ENCODE results near the gene MRPS6. TPM values are rescaled to one million over a fixed set of nuclear protein-coding genes. Genes with fewer than 3 reads are reported as not detected.
A peak's percentile ranks its signal among the peaks of the same experiment; 100 is the strongest.

MRPS6 gene
- total RNA-seq, 1 donor from 2014 or later: 61.9 TPM

DNA sequence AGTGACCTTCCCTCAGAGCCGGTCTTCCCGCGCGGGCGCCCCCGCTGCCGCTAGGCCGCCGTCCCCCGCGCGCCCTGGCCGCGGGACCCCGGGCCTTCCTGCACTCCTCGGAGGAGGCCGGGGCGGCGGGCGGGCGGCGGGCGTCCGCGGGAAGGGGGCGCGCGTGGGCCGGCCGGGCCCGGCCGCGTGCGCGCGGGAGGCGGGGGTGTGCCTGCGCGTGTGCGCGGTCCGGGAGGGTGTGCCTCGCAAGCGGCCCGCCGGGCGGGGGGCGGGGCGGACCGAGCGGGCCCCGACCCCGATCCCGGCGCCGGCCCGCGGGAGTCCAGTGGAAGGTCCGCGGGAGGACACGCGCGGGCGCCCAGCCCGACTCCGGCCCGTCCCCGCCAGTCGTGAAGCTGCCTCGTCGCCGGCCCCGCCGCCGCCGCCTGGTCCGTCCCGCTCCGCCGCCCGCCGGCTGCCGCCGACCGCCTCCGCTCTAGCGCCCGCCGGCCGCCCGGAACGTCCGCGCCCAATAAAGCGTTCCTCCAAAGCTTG is 438 bp downstream of the MRPS6 start:
- peak overlapping the region; percentile 86 for H3K4me3 ChIP-seq
- DNase-seq: peak; percentile 42
- H3K9me3 ChIP-seq (replicated peaks): no peaks in the 10 kb centered on the region
- TF ChIP-seq, protein P1, sequence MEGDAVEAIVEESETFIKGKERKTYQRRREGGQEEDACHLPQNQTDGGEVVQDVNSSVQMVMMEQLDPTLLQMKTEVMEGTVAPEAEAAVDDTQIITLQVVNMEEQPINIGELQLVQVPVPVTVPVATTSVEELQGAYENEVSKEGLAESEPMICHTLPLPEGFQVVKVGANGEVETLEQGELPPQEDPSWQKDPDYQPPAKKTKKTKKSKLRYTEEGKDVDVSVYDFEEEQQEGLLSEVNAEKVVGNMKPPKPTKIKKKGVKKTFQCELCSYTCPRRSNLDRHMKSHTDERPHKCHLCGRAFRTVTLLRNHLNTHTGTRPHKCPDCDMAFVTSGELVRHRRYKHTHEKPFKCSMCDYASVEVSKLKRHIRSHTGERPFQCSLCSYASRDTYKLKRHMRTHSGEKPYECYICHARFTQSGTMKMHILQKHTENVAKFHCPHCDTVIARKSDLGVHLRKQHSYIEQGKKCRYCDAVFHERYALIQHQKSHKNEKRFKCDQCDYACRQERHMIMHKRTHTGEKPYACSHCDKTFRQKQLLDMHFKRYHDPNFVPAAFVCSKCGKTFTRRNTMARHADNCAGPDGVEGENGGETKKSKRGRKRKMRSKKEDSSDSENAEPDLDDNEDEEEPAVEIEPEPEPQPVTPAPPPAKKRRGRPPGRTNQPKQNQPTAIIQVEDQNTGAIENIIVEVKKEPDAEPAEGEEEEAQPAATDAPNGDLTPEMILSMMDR (IDR thresholded peaks at IDR 0.05; ENCODE audit: borderline replicate concordance): no peak
- H3K27me3 ChIP-seq (ENCODE audit: low read depth): no peaks in the 10 kb centered on the region
- intact Hi-C loops (cut with micrococcal nuclease): no loop called here
- peak overlapping the region; percentile 93 for H3K27ac ChIP-seq (replicated peaks)
- peaks cover 53% of the 10 kb centered on the region for H3K4me1 ChIP-seq
- H3K36me3 ChIP-seq: no peaks in the 10 kb centered on the region

DNA sequence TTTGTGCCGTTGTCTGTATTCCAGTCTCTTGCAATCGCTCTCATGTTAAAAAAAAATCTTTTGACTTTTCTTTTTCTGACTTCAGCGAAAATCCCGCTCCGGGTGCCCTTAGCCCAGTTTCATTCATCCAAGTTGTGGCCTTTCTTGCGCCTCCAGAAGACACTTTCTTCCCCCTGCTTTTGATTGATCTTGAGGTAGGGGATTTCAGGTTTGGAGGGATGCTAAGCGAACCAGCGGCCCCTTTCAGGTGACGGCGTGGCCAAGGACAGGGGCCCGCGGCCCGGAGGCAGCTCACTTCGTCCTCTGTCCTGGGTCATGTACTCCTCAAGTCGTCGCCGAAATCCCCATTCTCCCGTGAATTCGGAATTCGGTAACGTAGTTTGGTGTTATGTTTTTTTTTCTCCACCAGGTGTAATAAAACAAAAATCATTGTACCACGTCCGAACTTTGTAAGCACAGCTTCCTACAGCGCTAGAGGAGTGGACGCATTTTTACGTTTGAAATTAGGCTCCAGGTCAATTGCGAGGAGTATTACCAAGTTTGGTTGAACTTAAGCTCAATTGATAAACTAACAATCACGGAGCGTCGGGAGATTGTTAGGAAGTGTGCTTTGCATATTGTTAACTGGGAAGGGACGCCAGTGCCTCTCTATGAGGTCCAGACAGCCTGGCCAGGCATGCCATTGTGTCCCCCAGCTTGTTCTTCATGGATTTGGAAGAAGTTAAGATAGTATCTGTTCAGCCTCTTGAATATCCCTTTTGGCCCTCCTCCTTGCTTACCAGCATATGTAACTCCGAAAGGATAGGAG is 1.1 kb downstream of the MRPS6 start:
- intact Hi-C loops (cut with micrococcal nuclease): no loop called here
- no peaks in the 10 kb centered on the region for H3K36me3 ChIP-seq
- TF ChIP-seq, protein P1 (IDR thresholded peaks at IDR 0.05; ENCODE audit: borderline replicate concordance): no peak
- H3K9me3 ChIP-seq (replicated peaks): no peaks in the 10 kb centered on the region
- H3K4me3 ChIP-seq: peak overlapping the region; percentile 86
- no peak for DNase-seq
- H3K27me3 ChIP-seq (ENCODE audit: low read depth): no peaks in the 10 kb centered on the region
- H3K27ac ChIP-seq (replicated peaks): peak overlapping the region; percentile 93
- peaks cover 60% of the 10 kb centered on the region for H3K4me1 ChIP-seq

DNA sequence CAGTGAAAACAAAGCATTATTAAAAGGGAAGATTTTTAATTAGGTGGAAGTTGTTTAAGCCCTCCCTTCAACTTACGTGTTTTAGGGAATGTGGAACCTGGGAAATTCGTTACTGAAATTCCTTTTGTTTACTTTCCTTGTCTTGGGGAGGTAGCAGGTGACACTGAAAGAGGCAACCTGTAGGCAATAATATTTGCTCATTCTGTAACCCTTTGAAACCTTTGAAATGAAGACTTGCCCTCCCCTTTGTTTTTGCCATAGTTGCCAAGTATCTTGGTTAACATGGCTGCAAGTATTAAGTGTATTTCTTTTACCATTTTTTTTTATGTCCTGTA is 1.7 kb downstream of the MRPS6 start:
- intact Hi-C loops (cut with micrococcal nuclease): no loop called here
- Histone ChIP-seq H3K9me3 (replicated peaks) (no peaks in the 10 kb centered on the region), H3K36me3 (no peaks in the 10 kb centered on the region), H3K4me3 (peak overlapping the region; percentile 86), H3K27me3 (ENCODE audit: low read depth) (no peaks in the 10 kb centered on the region), H3K4me1 (peaks cover 66% of the 10 kb centered on the region), H3K27ac (replicated peaks) (no peak overlapping the region)
- no peak for DNase-seq
- TF ChIP-seq, protein P1 (IDR thresholded peaks at IDR 0.05; ENCODE audit: borderline replicate concordance): no peak

DNA sequence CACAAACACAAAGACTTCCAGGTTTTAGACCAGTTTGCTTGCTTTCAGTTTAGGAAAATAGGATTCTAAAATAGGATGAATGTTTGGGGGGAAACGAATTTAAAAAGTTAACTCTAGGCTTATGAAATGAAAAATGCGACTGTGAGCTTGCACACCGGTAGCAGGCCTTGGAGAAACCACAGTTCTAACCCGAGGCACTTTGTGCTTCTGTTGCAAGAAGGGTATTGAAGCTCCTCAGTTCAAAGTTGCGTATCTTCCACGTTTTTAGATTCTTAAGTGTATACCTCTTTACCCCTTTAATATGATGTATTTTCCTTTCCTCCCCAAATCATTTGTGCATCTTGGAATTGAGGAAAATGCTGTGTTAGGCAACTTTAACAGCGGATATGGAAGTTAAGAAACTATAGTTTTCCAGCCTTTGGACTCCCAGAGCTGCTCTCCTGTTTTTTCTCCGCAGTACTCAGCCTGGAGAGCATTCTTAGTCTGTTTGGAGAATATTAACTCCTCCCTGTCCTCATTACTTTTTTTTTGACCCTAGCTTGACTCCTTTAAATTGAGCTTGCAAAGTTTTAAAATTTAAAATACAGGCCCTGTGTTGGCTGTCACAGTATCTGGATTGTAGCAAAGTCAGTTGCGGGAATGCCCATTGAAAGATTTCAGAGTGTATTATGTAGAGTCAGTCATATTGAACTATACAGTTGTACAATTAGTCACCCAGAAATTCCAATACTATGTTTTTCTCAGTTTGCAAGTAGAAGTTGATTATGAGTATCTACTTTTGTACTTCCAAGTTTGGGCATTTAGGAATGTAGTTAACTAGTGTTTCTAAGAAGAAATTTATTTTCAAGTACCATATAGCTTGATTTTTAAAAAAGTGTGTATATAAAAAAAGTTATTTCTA is 2.6 kb downstream of the MRPS6 start:
- intact Hi-C loops (cut with micrococcal nuclease): no loop called here
- H3K27ac ChIP-seq (replicated peaks): no peak overlapping the region

DNA sequence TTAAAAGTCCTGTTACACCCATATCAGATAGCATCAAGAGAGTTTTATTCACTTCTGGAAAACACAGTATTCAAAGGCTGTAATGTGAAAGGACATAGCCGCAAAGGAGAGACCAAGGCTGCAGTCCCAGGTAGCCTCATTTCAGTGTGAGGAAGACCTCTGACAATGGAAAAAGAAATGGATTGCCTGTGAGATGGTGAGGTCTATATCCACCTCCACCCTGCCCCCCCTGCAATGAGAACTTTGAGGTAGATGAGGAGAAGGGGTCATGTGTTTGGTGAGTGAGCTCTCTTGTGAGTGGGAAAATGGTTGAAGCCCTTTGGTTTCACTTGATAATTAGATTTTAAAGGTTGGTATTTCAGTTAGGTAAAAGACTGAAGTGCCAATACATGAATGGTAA is 3.5 kb downstream of the MRPS6 start:
- H3K27me3 ChIP-seq (ENCODE audit: low read depth): no peaks in the 10 kb centered on the region
- intact Hi-C loops (cut with micrococcal nuclease): no loop called here
- no peaks in the 10 kb centered on the region for H3K9me3 ChIP-seq (replicated peaks)
- TF ChIP-seq, protein P1 (IDR thresholded peaks at IDR 0.05; ENCODE audit: borderline replicate concordance): no peak
- peaks cover 68% of the 10 kb centered on the region for H3K4me1 ChIP-seq
- no peak overlapping the region for H3K4me3 ChIP-seq
- no peak overlapping the region for H3K27ac ChIP-seq (replicated peaks)
- no peak for DNase-seq
- H3K36me3 ChIP-seq: no peaks in the 10 kb centered on the region

More for the DNA sequence above, 2.6 kb downstream of the MRPS6 start:
- H3K36me3 ChIP-seq: no peaks in the 10 kb centered on the region
- H3K4me3 ChIP-seq: peak overlapping the region; percentile 86
- TF ChIP-seq, protein P1 (IDR thresholded peaks at IDR 0.05; ENCODE audit: borderline replicate concordance): no peak
- no peaks in the 10 kb centered on the region for H3K27me3 ChIP-seq (ENCODE audit: low read depth)
- H3K9me3 ChIP-seq (replicated peaks): no peaks in the 10 kb centered on the region
- no peak for DNase-seq
- peaks cover 68% of the 10 kb centered on the region for H3K4me1 ChIP-seq
